K562 (cell line): ENCODE data around the gene SERF2. TPM values are rescaled to one million over a fixed set of nuclear protein-coding genes. Genes with fewer than 3 reads are reported as not detected.

Source experiments
- ATF7 ChIP-seq: fragments of 450-650 bp; IDR thresholded peaks from 2 replicates; pipeline ENCODE4 v1.7.1; 2014; ENCODE audit warnings: mild to moderate bottlenecking, moderate library complexity
- BCL6 ChIP-seq: fragments of 250-450 bp; sonication (Bioruptor Pico); IDR thresholded peaks from 2 replicates; pipeline ENCODE4 v1.4.0; 2020
- CHD1 ChIP-seq: fragments of 200-600 bp; sonication (generic); IDR thresholded peaks from one replicate; pipeline ENCODE4 v1.6.1; 2012; ENCODE audit warnings: mild to moderate bottlenecking, moderate library complexity, low read length, inconsistent platforms
- ETV6 ChIP-seq, 3 experiments: fragments of 150-350 bp in 1 of 3; sonication (generic) in 1 of 3; formaldehyde crosslinking in 1 of 3; IDR thresholded peaks; 2 replicates each; pipeline versions ENCODE4 v1.6.1 to v1.8.0; 2014 to 2022; ENCODE audit warnings: borderline replicate concordance in 2 of 3, low read depth in 2 of 3, antibody characterized with exemption in 1 of 3, low read length in 1 of 3, mild to moderate bottlenecking in 1 of 3, missing genetic modification reagents in 1 of 3
- GTF2F1 ChIP-seq: IDR thresholded peaks from 2 replicates; pipeline ENCODE4 v1.6.1; 2011; ENCODE audit warnings: low read depth, low read length, improper control_type of control experiment
- IFI16 ChIP-seq: fragments of 250-450 bp; sonication (Bioruptor Pico); IDR thresholded peaks from 2 replicates; pipeline ENCODE4 v2.1.2; 2022; ENCODE audit warnings: mild to moderate bottlenecking, inconsistent platforms
- KLF13 ChIP-seq: fragments of 450-650 bp; IDR thresholded peaks from 2 replicates; pipeline ENCODE4 v1.6.1; 2016; ENCODE audit warnings: missing genetic modification characterization, low read depth, mild to moderate bottlenecking, missing compliant biosample characterization, moderate library complexity, borderline replicate concordance
- MEF2D ChIP-seq: conservative IDR thresholded peaks from 2 replicates; pipeline ENCODE4 v1.6.1; 2016; ENCODE audit warnings: low read depth, missing genetic modification characterization, missing compliant biosample characterization
- RB1 ChIP-seq: fragments of 450-650 bp; IDR thresholded peaks from 2 replicates; pipeline ENCODE4 v1.6.1; 2017; ENCODE audit warnings: low read depth, mild to moderate bottlenecking
- SP2 ChIP-seq: IDR thresholded peaks from 2 replicates; pipeline ENCODE4 v1.6.1; 2011; ENCODE audit warnings: mild to moderate bottlenecking, low read depth, low read length, moderate library complexity; ENCODE audit not compliant: poor library complexity, severe bottlenecking; ENCODE audit errors: extremely low read depth
- YY1 ChIP-seq, 3 experiments: IDR thresholded peaks; 2 replicates each; pipeline ENCODE4 v1.6.1; 2011; ENCODE audit warnings: low read length in 2 of 3, mild to moderate bottlenecking in 2 of 3, moderate library complexity in 2 of 3, borderline replicate concordance in 1 of 3, control low read depth in 1 of 3, low read depth in 1 of 3; ENCODE audit not compliant: insufficient read depth in 3 of 3, insufficient replicate concordance in 2 of 3, control insufficient read depth in 1 of 3, insufficient read length in 1 of 3; ENCODE audit errors: extremely low read depth in 1 of 3
- ZNF41 ChIP-seq: fragments of 250-450 bp; sonication (Bioruptor Pico); conservative IDR thresholded peaks from 2 replicates; pipeline ENCODE4 v1.4.0; 2020; ENCODE audit warnings: mild to moderate bottlenecking
- ZNF431 ChIP-seq: sonication (generic); formaldehyde crosslinking; IDR thresholded peaks from 2 replicates; pipeline ENCODE4 v1.8.0; 2022; ENCODE audit warnings: mild to moderate bottlenecking, missing genetic modification reagents
- polyA plus RNA-seq, 8 experiments: library from polyadenylated mRNA; depleted of rRNA in 4 of 8; stranded (reverse) in 5 of 8; unstranded in 3 of 8; fragments of >200 nt; fragmentation: Nextera tagmentation in 2 of 8; fragmentation: Illumina TruSeq in 1 of 8; extraction: Ambion mirVana in 2 of 8; extraction: Trizol in 1 of 8; gene quantifications; 2 replicates each; pipeline versions ENCODE4 v1.2.1 to v1.2.3, GENCODE V29; 2011 to 2014; ENCODE audit warnings: inconsistent platforms in 1 of 8, missing spikeins in 1 of 8
- total RNA-seq, 7 experiments: library from RNA; depleted of rRNA in 6 of 7; stranded (reverse); fragments of >200 nt in 6 of 7; fragmentation: Illumina TruSeq in 2 of 7; extraction: Trizol in 2 of 7; gene quantifications; 2 replicates each; pipeline versions ENCODE4 v1.2.1 to v1.2.3, GENCODE V29; 2011 to 2021; ENCODE audit warnings: low replicate concordance in 1 of 7
- TF ChIP-seq, protein P1 (sequence below), 2 experiments: IDR thresholded peaks; 2 replicates each; pipeline ENCODE4 v1.6.1; 2011; ENCODE audit warnings: borderline replicate concordance in 1 of 2, control low read depth in 1 of 2, low read depth in 1 of 2, low read length in 1 of 2, mild to moderate bottlenecking in 1 of 2, mixed read lengths in 1 of 2, moderate library complexity in 1 of 2; ENCODE audit not compliant: insufficient read depth in 1 of 2, insufficient read length in 1 of 2, poor library complexity in 1 of 2, severe bottlenecking in 1 of 2; ENCODE audit errors: extremely low read depth in 1 of 2
- TF ChIP-seq, protein P2 (sequence below): fragments of 450-650 bp; IDR thresholded peaks from 2 replicates; pipeline ENCODE4 v1.7.0; 2016; ENCODE audit warnings: borderline replicate concordance
- TF ChIP-seq, protein P3 (sequence below): sonication (generic); formaldehyde crosslinking; IDR thresholded peaks from 2 replicates; pipeline ENCODE4 v1.8.0; 2023; ENCODE audit warnings: mild to moderate bottlenecking, missing genetic modification reagents
- TF ChIP-seq, protein P4 (sequence below): fragments of 250-450 bp; sonication (Bioruptor Pico); IDR thresholded peaks from 2 replicates; pipeline ENCODE4 v1.8.0; 2021; ENCODE audit warnings: mild to moderate bottlenecking, moderate library complexity

Gene SERF2
- total and polyA plus RNA-seq, 9 of the 15 experiments (the other 6 are each of a cell fraction or from before 2014, with no cell fraction given): 497 to 3,360 (median 867) TPM

DNA sequence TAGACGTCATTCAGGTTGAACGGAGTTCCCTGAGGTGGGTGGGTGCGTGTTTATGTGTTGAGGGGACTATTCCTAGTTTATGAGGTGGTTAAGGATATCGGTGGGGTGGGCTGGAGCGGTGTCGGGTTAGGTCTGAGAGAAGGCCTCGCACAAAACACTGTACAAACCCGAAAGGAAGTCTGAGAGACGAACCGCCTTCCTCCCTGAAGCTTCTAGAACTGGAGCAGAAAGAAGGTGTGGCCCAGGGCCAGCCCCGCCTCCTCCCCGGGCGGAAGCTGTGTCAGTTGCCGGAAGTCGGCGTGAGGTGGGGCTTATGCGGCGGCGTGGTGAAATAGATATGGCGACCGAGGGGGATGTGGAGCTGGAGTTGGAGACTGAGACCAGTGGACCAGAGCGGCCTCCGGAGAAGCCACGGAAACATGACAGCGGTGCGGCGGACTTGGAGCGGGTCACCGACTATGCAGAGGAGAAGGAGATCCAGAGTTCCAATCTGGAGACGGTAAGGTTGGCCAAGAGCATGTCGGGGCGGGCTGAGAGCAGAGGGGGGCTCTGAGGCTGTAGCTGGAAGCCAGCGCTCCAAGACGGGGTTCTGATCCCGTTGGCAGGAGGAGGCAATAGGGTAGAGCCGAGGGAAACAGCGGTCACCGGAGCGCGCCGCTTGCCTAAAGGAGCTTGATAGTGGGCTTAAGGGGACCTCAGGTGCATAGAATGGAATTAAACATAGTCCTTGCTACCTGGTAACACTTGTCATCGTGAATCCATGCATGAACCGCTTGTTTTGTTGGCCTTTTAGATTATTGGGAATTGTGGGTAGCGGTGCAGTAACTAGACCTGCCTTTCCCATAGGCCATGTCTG is 8.4 kb downstream of the SERF2 start, which contains the start of gene HYPK (continued):
- no peak for TF ChIP-seq GTF2F1
- TF ChIP-seq, protein P1, sequence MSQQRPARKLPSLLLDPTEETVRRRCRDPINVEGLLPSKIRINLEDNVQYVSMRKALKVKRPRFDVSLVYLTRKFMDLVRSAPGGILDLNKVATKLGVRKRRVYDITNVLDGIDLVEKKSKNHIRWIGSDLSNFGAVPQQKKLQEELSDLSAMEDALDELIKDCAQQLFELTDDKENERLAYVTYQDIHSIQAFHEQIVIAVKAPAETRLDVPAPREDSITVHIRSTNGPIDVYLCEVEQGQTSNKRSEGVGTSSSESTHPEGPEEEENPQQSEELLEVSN (IDR thresholded peaks at IDR 0.05; ENCODE audit: borderline replicate concordance in 1 of 2, extremely low read depth in 1 of 2, insufficient read depth in 1 of 2, insufficient read length in 1 of 2, low read depth in 1 of 2, low read length in 1 of 2, poor library complexity in 1 of 2, severe bottlenecking in 1 of 2): no peak
- no peak for TF ChIP-seq MEF2D
- TF ChIP-seq SP2: no peak
- peak; percentile 57 for TF ChIP-seq ATF7
- TF ChIP-seq BCL6 (CRISPR knock-in tag): no peak
- TF ChIP-seq CHD1: peak; percentile 56
- no peak for TF ChIP-seq IFI16 (CRISPR knock-in tag)
- no peak for TF ChIP-seq KLF13 (tag)
- TF ChIP-seq ZNF41 (CRISPR knock-in tag): no peak
- TF ChIP-seq, protein P2, sequence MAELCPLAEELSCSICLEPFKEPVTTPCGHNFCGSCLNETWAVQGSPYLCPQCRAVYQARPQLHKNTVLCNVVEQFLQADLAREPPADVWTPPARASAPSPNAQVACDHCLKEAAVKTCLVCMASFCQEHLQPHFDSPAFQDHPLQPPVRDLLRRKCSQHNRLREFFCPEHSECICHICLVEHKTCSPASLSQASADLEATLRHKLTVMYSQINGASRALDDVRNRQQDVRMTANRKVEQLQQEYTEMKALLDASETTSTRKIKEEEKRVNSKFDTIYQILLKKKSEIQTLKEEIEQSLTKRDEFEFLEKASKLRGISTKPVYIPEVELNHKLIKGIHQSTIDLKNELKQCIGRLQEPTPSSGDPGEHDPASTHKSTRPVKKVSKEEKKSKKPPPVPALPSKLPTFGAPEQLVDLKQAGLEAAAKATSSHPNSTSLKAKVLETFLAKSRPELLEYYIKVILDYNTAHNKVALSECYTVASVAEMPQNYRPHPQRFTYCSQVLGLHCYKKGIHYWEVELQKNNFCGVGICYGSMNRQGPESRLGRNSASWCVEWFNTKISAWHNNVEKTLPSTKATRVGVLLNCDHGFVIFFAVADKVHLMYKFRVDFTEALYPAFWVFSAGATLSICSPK: no peak
- TF ChIP-seq, protein P3, sequence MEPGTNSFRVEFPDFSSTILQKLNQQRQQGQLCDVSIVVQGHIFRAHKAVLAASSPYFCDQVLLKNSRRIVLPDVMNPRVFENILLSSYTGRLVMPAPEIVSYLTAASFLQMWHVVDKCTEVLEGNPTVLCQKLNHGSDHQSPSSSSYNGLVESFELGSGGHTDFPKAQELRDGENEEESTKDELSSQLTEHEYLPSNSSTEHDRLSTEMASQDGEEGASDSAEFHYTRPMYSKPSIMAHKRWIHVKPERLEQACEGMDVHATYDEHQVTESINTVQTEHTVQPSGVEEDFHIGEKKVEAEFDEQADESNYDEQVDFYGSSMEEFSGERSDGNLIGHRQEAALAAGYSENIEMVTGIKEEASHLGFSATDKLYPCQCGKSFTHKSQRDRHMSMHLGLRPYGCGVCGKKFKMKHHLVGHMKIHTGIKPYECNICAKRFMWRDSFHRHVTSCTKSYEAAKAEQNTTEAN (CRISPR knock-in tag): no peak
- TF ChIP-seq ETV6 (IDR thresholded peaks at IDR 0.05; ENCODE audit: borderline replicate concordance in 1 of 2, low read depth in 2 of 2, low read length in 1 of 2): no peak
- no peak for TF ChIP-seq ETV6 (CRISPR knock-in tag; IDR thresholded peaks at IDR 0.05; ENCODE audit: borderline replicate concordance)
- TF ChIP-seq YY1 (IDR thresholded peaks at IDR 0.05; ENCODE audit: borderline replicate concordance in 1 of 3, control insufficient read depth in 1 of 3, extremely low read depth in 1 of 3, insufficient read depth in 3 of 3, insufficient read length in 1 of 3, insufficient replicate concordance in 2 of 3, low read depth in 1 of 3, low read length in 2 of 3): peak; percentile 53 to 91 (median 90)
- TF ChIP-seq, protein P4, sequence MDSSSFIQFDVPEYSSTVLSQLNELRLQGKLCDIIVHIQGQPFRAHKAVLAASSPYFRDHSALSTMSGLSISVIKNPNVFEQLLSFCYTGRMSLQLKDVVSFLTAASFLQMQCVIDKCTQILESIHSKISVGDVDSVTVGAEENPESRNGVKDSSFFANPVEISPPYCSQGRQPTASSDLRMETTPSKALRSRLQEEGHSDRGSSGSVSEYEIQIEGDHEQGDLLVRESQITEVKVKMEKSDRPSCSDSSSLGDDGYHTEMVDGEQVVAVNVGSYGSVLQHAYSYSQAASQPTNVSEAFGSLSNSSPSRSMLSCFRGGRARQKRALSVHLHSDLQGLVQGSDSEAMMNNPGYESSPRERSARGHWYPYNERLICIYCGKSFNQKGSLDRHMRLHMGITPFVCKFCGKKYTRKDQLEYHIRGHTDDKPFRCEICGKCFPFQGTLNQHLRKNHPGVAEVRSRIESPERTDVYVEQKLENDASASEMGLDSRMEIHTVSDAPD (CRISPR knock-in tag): no peak
- no peak for TF ChIP-seq ZNF431 (CRISPR knock-in tag)
- peak; percentile 19; the same call in 1 of the 2 replicates for TF ChIP-seq RB1
